ENCODE data around the gene ZBTB46. TPM values are rescaled to one million over a fixed set of nuclear protein-coding genes. Genes with fewer than 3 reads are reported as not detected.

The ZBTB46 gene
- total and polyA plus RNA-seq, 10 of the 15 experiments (the other 5 are each of a cell fraction or from before 2014, with no cell fraction given), result 0.15 to 0.92 (median 0.34) TPM

GRCh38 chr20:63829603-63829944, 1.5 kb downstream of the ZBTB46 start:
- ATAC-seq (peak; percentile 13; the same call in 2 of the 3 replicates), FAIRE-seq (no peak), DNase-seq (ENCODE audit: low read depth, low spot score) (no peak)
- SMC1A ChIA-PET (ENCODE audit: uncharacterized antibody, unreplicated experiment), result interaction anchor here (0.7 to 1.3 kb wide), 3 partner anchors 44 to 228 kb away, joined by 3 to 4 read pairs (median 3); partner anchors contain the start of gene LIME1
- H3K9ac ChIP-seq (ENCODE audit: control insufficient read depth, insufficient read depth, low read length), result no peak overlapping the region
- H3K4me3 ChIP-seq, result peak overlapping the region; percentile 65; the same call in 1 of the 2 replicates
- no peaks in the 10 kb centered on the region for H3K9me3 ChIP-seq (replicated peaks; ENCODE audit: control insufficient read depth, insufficient read depth, low read length)
- RAD21 ChIA-PET (ENCODE audit: unreplicated experiment), result interaction anchor here (1.0 kb wide), 1 partner anchor 292 kb away, joined by 3 read pairs; no protein-coding TSS in a partner anchor
- H3K27ac ChIP-seq (ENCODE audit: control insufficient read depth, insufficient read depth), result no peak overlapping the region
- peaks cover 7% of the 10 kb centered on the region; the same call in 1 of the 2 replicates for H4K20me1 ChIP-seq (ENCODE audit: control insufficient read depth, insufficient read depth)
- POLR2A ChIA-PET, result no interaction called here
- intact Hi-C loops (cut with micrococcal nuclease; ENCODE audit: unreplicated experiment), result no loop called here
- in situ Hi-C loops (cut with MboI), result no loop called here
- peaks cover 9 to 11% of the 10 kb centered on the region in 2 experiments; a peak in 3 of 4 replicates for H3K27me3 ChIP-seq (replicated peaks in 1 of 2; ENCODE audit: control insufficient read depth in 2 of 2, insufficient read depth in 2 of 2, low read length in 1 of 2)
- H3K36me3 ChIP-seq (ENCODE audit: control insufficient read depth in 2 of 2, insufficient read depth in 2 of 2, low read length in 1 of 2), result no peaks in the 10 kb centered on the region
- TF ChIP-seq ZBTB4 (CRISPR knock-in tag; IDR thresholded peaks at IDR 0.05) (no peak), EZH2 (IDR thresholded peaks at IDR 0.05; ENCODE audit: borderline replicate concordance, control insufficient read depth, low read depth, low read length) (0 out of 2 replicates have a peak, but pooled peaks have one; percentile 23)
- H2AFZ ChIP-seq (ENCODE audit: control insufficient read depth, low read depth, low read length), result no peak overlapping the region
- H3K79me2 ChIP-seq (ENCODE audit: control insufficient read depth, insufficient read depth, low read length), result no peaks in the 10 kb centered on the region
- WGBS (ENCODE audit: insufficient coverage, insufficient replicate concordance, low lambda C conversion rate, missing lambda C conversion rate), result 1% methylated on average over 10 of the region's 10 CpGs
- peak overlapping the region; percentile 56 for H3K4me2 ChIP-seq (ENCODE audit: control insufficient read depth, insufficient read depth)
- CTCF ChIA-PET, result interaction anchor here (1.0 kb wide), 1 partner anchor 43 kb away, joined by 3 read pairs; no protein-coding TSS in a partner anchor
- no peaks in the 10 kb centered on the region; the same call in 1 of the 2 replicates for H3K4me1 ChIP-seq (ENCODE audit: control insufficient read depth, insufficient read depth, low read length)
- BruUV-seq (replicated peaks), result no TSS peak

- no peaks in the 10 kb centered on the region for H3K79me2 ChIP-seq (ENCODE audit: control insufficient read depth, insufficient read depth, low read length)
- H4K20me1 ChIP-seq (ENCODE audit: control insufficient read depth, insufficient read depth), result peaks cover 7% of the 10 kb centered on the region; the same call in 1 of the 2 replicates
- in situ Hi-C loops (cut with MboI) (no loop called here), intact Hi-C loops (cut with micrococcal nuclease; ENCODE audit: unreplicated experiment) (no loop called here)
- no peak overlapping the region for H3K4me3 ChIP-seq
- ChIA-PET CTCF (no interaction called here), SMC1A (ENCODE audit: uncharacterized antibody, unreplicated experiment) (interaction anchor here (0.8 to 1.3 kb wide), 2 partner anchors 43 to 229 kb away, joined by 3 to 4 read pairs; no protein-coding TSS in a partner anchor), POLR2A (no interaction called here), RAD21 (ENCODE audit: unreplicated experiment) (interaction anchor here (1.0 kb wide), 1 partner anchor 291 kb away, joined by 3 read pairs; no protein-coding TSS in a partner anchor)
- FAIRE-seq, result no peak
- peaks cover 9 to 11% of the 10 kb centered on the region in 2 experiments; a peak in 3 of 4 replicates for H3K27me3 ChIP-seq (replicated peaks in 1 of 2; ENCODE audit: control insufficient read depth in 2 of 2, insufficient read depth in 2 of 2, low read length in 1 of 2)
- no peaks in the 10 kb centered on the region for H3K36me3 ChIP-seq (ENCODE audit: control insufficient read depth in 2 of 2, insufficient read depth in 2 of 2, low read length in 1 of 2)
- BruUV-seq (replicated peaks), result no TSS peak
- no peak overlapping the region for H3K27ac ChIP-seq (ENCODE audit: control insufficient read depth, insufficient read depth)
- H3K9me3 ChIP-seq (replicated peaks; ENCODE audit: control insufficient read depth, insufficient read depth, low read length), result no peaks in the 10 kb centered on the region
- H2AFZ ChIP-seq (ENCODE audit: control insufficient read depth, low read depth, low read length), result no peak overlapping the region
- H3K9ac ChIP-seq (ENCODE audit: control insufficient read depth, insufficient read depth, low read length), result no peak overlapping the region
- WGBS (ENCODE audit: insufficient coverage, insufficient replicate concordance, low lambda C conversion rate, missing lambda C conversion rate), result 55% methylated on average over 10 of the region's 10 CpGs
- no peak for DNase-seq (ENCODE audit: low read depth, low spot score)
- no peaks in the 10 kb centered on the region; the same call in 1 of the 2 replicates for H3K4me1 ChIP-seq (ENCODE audit: control insufficient read depth, insufficient read depth, low read length)
- no peak overlapping the region for H3K4me2 ChIP-seq (ENCODE audit: control insufficient read depth, insufficient read depth)
- ATAC-seq, result no peak
- TF ChIP-seq BCLAF1 (IDR thresholded peaks at IDR 0.05), result no peak
- no peak for TF ChIP-seq HDAC2 (IDR thresholded peaks at IDR 0.05)
- TF ChIP-seq ZBTB40 (IDR thresholded peaks at IDR 0.05; ENCODE audit: borderline replicate concordance), result no peak
Measured at GRCh38 chr20:63828951-63829350, 2.1 kb downstream of the ZBTB46 start.

Data from GM12878 (cell line).